ENCODE data around the gene IL1RAPL1. TPM values are rescaled to one million over a fixed set of nuclear protein-coding genes. Genes with fewer than 3 reads are reported as not detected.

IL1RAPL1 gene
- total RNA-seq, 4 donors from 2014 or later: 0.78 TPM; not detected in 3

- H3K9me3 ChIP-seq: no peaks in the 10 kb centered on the region
- TF ChIP-seq POLR2A (IDR thresholded peaks at IDR 0.05): no peak
- TF ChIP-seq CTCF (IDR thresholded peaks at IDR 0.05): no peak
- no peak for DNase-seq
- no peak overlapping the region for H3K4me3 ChIP-seq (replicated peaks in 1 of 3)
- H3K27ac ChIP-seq: no peak overlapping the region
- intact Hi-C loops (cut with DNase I): no loop called here
- H3K36me3 ChIP-seq: no peaks in the 10 kb centered on the region
- H3K4me1 ChIP-seq: no peaks in the 10 kb centered on the region
- H3K27me3 ChIP-seq: no peaks in the 10 kb centered on the region
- WGBS, 2 donors: 87 to 89% methylated on average over 2 of the region's 2 CpGs
These were observed 1211.2 kb downstream of the IL1RAPL1 start for GRCh38 chrX:29798469-29798868.

DNA sequence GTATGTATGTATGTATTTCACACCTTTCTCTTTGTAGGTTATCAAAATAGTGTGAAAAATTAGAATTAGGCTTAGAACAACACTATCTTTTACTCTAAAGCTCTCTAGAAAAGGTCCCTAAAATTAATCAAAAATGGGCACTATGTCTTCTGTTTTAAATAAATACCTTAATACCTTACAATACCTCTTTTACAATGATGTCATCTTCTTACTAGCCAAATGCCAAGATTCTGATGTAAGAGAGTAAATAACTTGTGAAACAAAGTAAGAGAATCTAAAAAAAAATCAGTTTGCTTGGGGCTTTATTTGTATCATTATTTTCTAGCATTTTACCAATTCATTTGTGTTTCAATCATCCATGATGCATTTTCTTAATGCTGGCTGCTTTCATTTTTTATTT is 1225.9 kb downstream of the IL1RAPL1 start:
- no peak for DNase-seq
- H3K9me3 ChIP-seq: no peaks in the 10 kb centered on the region
- H3K27me3 ChIP-seq: no peaks in the 10 kb centered on the region
- no peak overlapping the region for H3K27ac ChIP-seq
- H3K36me3 ChIP-seq: no peaks in the 10 kb centered on the region
- H3K4me3 ChIP-seq (replicated peaks in 1 of 3): no peak overlapping the region
- H3K4me1 ChIP-seq: no peaks in the 10 kb centered on the region
- no peak for TF ChIP-seq CTCF (IDR thresholded peaks at IDR 0.05)
- TF ChIP-seq POLR2A (IDR thresholded peaks at IDR 0.05): no peak
- intact Hi-C loops (cut with DNase I): no loop called here

GRCh38 chrX:29824176-29824906 is 1237.1 kb downstream of the IL1RAPL1 start:
- 62 to 72% methylated on average over 6 of the region's 6 CpGs for WGBS, 2 donors
- TF ChIP-seq CTCF (IDR thresholded peaks at IDR 0.05) (no peak), POLR2A (IDR thresholded peaks at IDR 0.05) (no peak)
- H3K4me1 ChIP-seq: no peaks in the 10 kb centered on the region
- intact Hi-C loops (cut with DNase I): no loop called here
- no peaks in the 10 kb centered on the region for H3K36me3 ChIP-seq
- no peak overlapping the region for H3K4me3 ChIP-seq (replicated peaks in 1 of 3)
- DNase-seq: no peak
- H3K9me3 ChIP-seq: no peaks in the 10 kb centered on the region
- H3K27me3 ChIP-seq: no peaks in the 10 kb centered on the region
- no peak overlapping the region for H3K27ac ChIP-seq

DNA sequence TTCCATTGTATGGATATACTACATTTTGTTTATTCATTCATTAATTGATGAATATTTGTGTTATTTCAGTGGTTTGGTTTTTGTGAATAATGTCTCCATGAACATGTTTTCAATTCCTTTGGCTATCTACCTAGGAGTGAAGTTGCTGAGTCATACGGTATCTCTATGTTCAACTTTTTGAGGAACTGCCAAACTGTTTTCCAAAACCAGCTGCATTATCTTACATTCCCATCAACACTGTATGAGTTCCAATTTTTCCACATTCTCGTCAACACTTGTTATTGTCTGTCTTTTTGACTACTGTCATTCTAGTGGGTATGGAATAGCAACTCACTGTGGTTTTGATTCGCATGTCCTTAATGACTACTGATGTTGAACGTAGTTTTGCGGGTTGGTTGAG is 1239.5 kb downstream of the IL1RAPL1 start:
- intact Hi-C loops (cut with DNase I): no loop called here
- Histone ChIP-seq H3K4me1 (no peaks in the 10 kb centered on the region), H3K36me3 (no peaks in the 10 kb centered on the region), H3K9me3 (no peaks in the 10 kb centered on the region), H3K27me3 (no peaks in the 10 kb centered on the region), H3K4me3 (replicated peaks in 1 of 3) (no peak overlapping the region), H3K27ac (no peak overlapping the region)
- 96% methylated on average over 5 of the region's 5 CpGs for WGBS, 2 donors
- no peak for DNase-seq
- TF ChIP-seq CTCF (IDR thresholded peaks at IDR 0.05): no peak
- no peak for TF ChIP-seq POLR2A (IDR thresholded peaks at IDR 0.05)

DNA sequence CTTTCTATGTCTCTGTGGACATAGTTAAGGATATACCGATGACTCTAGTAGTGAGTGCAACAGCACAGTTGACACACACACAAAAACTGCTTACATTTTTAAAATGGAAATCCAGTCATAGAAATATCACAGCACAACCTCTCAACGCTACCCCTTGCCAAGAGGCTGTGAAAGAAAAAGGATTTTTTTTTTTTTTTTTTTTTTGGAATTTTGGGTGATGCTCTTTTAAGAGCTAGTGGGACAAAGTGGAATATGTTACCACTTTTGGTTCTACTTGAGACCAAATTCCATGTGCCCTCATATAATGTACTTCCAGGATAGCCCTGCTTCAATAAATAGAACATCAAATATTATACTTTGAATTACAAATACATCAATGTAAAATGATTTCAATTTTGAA is 1247.1 kb downstream of the IL1RAPL1 start:
- H3K9me3 ChIP-seq: no peaks in the 10 kb centered on the region
- WGBS, 2 donors: 87 to 91% methylated on average over 2 of the region's 2 CpGs
- H3K4me3 ChIP-seq (replicated peaks in 1 of 3): no peak overlapping the region
- no peaks in the 10 kb centered on the region for H3K4me1 ChIP-seq
- H3K27ac ChIP-seq: no peak overlapping the region
- no peak for DNase-seq
- TF ChIP-seq CTCF (IDR thresholded peaks at IDR 0.05) (no peak), POLR2A (IDR thresholded peaks at IDR 0.05) (no peak)
- intact Hi-C loops (cut with DNase I): no loop called here
- no peaks in the 10 kb centered on the region for H3K36me3 ChIP-seq
- H3K27me3 ChIP-seq: no peaks in the 10 kb centered on the region

Measured in thyroid gland (tissue), 4 donors.